T-helper 1 cell treated with Interleukin-12 subunit alpha and Interleukin-12 subunit beta and Interleukin-4 antibody, amounts not matched to agents 30 ng/mL and 1 ng/mL, for 36 hours (primary cell): Measurements from ENCODE around the gene PPARD. TPM values are rescaled to one million over a fixed set of nuclear protein-coding genes. Genes with fewer than 3 reads are reported as not detected.

ENCODE experiments used
- intact Hi-C: fragments of 100-400 bp; cut with micrococcal nuclease; formaldehyde crosslinking; loops from one replicate; pipeline ENCODE4 v1.15.1; 2024
- total RNA-seq: library from RNA; stranded (reverse); gene quantifications from 2 replicates; pipeline ENCODE4 v1.2.3, GENCODE V29; 2022

PPARD gene
- total RNA-seq, 1 donor from 2014 or later, result 20.9 TPM

GRCh38 chr6:35402136-35402855 lies 59.9 kb downstream of the PPARD start:
- intact Hi-C loops, result no loop called here

DNA sequence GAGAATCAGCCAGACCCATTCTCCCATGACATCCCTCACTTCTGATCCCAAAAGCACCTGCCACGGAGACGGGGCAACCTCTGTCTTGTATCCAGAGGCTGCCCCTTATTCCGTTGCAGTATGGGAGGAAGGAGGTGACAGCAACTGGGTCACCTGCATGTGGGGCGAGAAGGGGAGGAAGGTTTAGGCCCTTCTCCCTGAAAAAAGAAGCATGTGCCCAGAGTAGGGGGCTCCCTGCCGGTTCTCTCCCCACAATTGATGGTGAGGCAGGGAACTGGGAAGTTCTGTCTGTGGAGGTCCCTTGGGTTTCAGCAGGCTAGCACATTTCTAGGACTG lies 60.5 kb downstream of the PPARD start:
- intact Hi-C loops, result no loop called here

- intact Hi-C loops, result no loop called here
Observed at GRCh38 chr6:35403544-35404442, 61.4 kb downstream of the PPARD start.

GRCh38 chr6:35406711-35407485 lies 64.5 kb downstream of the PPARD start:
- intact Hi-C loops, result no loop called here

DNA sequence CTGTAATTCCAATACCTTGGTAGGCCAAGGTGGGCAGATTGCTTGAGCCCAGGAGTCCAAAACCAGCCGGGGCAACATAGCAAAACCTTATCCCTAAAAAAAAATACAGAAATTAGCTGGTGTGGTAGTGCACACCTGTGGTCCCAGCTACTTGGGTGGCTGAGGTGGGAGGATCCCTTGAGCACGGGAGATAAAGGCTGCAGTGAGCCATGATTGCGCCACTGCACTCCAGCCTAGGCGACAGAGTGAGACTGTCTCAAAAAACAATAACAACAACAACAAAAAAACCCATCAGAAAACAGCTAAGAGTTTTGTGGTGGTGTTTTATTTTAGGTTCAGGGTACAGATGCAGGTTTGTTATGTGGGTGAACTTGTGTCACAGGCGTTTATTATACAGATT lies 66.9 kb downstream of the PPARD start:
- intact Hi-C loops, result no loop called here

DNA sequence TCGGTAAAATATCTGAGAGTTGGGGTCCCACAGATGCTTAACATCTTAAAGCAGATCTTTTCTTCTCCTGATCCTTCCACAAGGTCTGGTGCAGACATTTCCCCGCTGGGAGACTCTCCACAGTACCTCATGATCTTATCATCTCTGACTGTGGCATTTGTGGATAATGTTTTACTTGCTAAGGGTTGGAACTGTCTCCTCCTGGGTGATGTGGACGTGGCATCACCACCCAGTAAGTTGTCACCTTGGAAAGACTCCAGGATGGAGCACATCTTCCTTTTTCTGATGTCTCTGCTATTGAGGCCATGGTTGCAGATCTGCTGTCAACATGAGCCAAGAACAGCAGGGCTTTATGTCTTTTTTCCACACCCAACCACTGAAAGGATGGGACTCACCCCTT lies 67.8 kb downstream of the PPARD start:
- intact Hi-C loops, result no loop called here

DNA sequence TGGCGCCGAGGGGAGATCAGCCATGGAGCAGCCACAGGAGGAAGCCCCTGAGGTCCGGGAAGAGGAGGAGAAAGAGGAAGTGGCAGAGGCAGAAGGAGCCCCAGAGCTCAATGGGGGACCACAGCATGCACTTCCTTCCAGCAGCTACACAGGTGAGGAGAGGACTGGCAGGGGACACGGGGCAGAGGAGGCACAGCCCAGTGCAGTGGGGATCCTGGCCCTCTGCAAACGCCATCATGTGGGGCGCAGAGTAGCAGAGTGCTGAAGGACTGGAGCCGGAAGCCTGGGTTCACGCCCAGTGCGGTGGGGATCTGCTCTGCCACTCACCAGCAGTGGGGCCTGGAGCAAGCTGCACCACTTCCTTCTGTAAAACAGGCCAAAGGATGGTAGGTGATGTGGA lies 68.7 kb downstream of the PPARD start:
- intact Hi-C loops, result no loop called here

- intact Hi-C loops, result no loop called here
Observed at GRCh38 chr6:35412102-35412501, 69.7 kb downstream of the PPARD start.

DNA sequence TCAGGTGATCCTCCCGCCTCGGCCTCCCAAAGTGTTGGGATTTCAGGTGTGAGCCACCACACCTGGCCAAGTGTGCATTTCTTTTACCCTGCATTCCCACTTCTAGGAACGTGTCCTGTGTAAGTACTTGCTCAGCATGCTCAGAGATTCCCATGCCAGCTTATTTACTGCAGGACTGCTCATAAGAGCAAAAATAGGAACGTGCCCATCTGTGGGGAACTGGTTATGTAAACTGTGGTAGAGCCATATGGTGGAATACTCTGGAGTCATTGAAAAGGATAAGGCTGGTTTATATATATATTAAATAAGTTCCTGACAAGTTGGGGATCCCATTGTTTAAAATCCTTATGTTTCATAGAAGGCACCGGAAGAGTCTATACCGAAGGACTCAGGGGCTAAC lies 71.6 kb downstream of the PPARD start:
- intact Hi-C loops, result no loop called here

DNA sequence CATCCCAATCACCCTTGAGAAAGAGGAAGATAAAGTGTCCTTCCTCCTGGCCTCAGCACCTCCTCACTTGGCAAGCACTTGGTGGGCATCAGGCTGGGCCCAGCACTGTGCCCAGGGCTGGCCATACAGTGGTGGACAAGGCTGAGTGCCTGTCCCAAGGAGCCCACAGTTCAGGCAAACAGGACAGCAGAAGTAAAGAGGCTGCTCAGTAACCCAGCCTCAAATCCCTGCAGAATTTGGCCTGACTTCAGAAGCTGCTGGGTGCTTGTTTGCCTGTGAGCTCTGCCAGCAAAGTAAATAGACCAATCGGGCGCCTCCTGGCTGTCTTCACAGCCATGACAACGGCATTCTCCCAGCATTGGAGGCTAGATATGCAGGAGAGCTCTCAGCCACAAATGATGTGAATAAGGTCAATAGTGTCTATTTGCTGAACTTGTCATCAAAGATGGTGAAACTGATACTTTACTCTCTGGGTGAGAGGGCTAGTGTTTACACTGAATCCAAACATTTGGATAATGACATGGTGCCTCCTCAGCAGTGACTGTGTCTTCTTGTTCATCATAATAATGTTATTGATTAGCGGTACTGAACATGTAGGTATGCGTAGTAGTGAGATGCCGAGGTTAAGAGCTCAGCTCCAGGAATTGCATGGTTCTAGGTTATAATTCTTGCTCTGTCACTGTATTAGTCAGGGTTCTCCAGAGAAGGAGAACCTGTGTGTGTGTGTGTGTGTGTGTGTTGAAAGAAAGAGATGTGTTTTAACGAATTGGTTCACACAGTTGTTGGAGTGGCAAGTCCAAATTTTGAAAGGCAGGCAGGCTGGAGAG lies 72.9 kb downstream of the PPARD start:
- intact Hi-C loops, result loop anchor here (1.0 kb wide), 1 partner anchor 73 kb away; the partner anchor contains the start of gene PPARD

- intact Hi-C loops, result loop anchor here (1.0 kb wide), 1 partner anchor 124 kb away; no protein-coding TSS in a partner anchor
Observed at GRCh38 chr6:35417979-35418661, 75.8 kb downstream of the PPARD start.

DNA sequence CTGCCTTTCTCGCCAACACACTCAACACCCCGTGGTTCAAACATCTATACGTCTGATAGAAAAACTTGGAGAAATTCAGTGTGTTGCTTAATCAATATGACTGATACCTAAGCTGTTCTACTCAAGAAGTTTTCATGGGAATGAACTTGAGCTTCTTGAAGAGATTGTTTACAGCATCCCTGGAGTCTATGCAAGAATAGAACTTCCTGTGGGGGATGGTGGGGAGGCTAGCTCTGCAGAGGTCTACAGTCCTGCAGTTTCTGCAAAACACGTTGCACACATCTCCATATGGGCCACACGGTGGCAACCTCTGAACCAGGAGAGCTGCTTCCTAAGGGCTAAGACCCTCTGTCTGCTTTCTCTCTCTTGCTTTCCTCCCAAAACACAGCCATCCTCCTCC lies 77.1 kb downstream of the PPARD start:
- intact Hi-C loops, result loop anchor here (1.0 kb wide), 1 partner anchor 30 kb away; no protein-coding TSS in a partner anchor

DNA sequence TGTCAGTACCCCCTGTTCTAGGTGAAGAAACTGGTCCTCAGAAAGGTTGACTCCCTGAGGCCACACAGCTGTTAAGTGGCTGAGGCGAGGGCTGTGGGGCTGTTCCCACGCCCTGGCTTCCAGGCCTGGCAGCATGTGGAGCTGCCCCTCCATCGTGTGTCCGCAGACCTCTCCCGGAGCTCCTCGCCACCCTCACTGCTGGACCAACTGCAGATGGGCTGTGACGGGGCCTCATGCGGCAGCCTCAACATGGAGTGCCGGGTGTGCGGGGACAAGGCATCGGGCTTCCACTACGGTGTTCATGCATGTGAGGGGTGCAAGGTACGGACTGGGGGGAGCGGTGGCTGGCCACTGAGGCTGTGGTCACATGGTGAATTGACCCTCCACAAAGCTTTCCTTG lies 77.6 kb downstream of the PPARD start:
- intact Hi-C loops, result loop anchor here (1.0 kb wide), 1 partner anchor 29 kb away; no protein-coding TSS in a partner anchor

- intact Hi-C loops, result no loop called here
Observed at GRCh38 chr6:35425284-35425683, 82.9 kb downstream of the PPARD start.

DNA sequence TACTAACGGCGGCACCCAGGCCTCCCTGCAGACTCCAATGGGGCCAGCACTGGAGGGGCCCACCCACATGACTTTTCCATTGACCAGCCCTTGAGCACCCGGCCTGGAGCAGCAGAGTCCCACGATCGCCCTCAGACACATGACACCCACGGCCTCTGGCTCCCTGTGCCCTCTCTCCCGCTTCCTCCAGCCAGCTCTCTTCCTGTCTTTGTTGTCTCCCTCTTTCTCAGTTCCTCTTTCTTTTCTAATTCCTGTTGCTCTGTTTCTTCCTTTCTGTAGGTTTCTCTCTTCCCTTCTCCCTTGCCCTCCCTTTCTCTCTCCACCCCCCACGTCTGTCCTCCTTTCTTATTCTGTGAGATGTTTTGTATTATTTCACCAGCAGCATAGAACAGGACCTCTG lies 83.7 kb downstream of the PPARD start:
- intact Hi-C loops, result no loop called here

DNA sequence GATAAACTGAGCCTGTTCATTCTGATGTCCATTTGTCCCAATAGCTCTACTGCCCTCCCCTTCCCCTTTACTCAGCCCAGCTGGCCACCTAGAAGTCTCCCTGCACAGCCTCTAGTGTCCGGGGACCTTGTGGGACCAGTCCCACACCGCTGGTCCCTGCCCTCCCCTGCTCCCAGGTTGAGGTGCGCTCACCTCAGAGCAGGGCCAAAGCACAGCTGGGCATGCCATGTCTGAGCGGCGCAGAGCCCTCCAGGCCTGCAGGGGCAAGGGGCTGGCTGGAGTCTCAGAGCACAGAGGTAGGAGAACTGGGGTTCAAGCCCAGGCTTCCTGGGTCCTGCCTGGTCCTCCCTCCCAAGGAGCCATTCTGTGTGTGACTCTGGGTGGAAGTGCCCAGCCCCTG lies 85.1 kb downstream of the PPARD start:
- intact Hi-C loops, result no loop called here

- intact Hi-C loops, result no loop called here
Observed at GRCh38 chr6:35427851-35428321, 85.5 kb downstream of the PPARD start.

DNA sequence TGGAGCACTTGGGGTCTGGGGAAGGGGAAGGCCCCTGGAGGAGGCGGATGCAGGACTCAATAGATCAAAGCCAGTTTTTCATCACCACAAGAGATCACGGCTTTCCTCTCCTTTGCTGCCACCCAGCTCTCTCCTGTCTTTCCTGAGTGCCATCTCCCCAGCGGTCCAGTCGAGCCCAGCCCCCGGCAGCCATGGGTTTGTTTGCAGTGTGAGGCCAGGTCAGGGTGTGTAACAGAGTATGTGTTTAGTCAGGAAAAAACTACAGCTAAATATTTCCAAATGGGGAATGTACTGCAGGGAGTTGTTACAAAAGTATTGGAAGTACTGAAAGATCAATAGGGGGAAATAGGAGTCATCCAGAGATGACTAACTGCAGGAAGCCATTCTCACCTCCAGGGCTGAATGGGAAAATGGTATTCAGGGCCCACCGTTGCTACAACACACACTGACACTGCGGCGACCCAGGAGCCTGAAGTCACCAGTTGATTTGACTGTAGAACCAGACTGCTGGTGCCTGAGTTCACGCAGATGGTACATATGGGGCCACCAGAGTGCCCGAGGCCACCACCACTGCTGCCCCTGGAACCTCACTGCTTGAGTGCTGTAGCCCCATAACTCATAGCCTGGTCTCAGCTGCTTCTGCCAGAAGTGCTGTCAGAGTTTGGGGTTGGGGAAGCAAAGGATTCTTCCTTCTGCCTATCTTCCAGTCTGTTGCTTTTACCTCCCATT lies 86.2 kb downstream of the PPARD start:
- intact Hi-C loops, result no loop called here

DNA sequence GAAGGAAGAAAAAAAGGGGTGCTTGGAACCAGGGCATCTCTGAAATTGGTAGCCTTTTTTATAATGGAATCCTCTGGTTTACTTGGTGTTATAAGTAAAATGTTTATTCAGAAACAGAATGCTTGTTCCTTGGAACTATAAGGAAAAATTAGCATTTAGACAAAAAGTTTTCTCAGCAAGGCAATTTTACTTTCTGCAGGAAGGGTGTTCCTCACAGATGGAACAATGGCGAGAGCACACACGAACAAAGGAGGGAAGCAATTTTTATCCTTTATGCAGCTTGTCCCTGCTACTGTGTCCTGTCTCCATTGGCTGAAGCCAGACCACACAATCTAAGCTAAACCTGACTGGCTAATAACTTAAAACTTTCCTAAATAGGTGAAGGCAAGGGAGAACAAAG lies 87.1 kb downstream of the PPARD start:
- intact Hi-C loops, result no loop called here
